HG03439 (cell line): Measurements from ENCODE around the gene FARP1.
A peak's percentile ranks its signal among the peaks of the same experiment; 100 is the strongest.

ENCODE experiments used
- ATAC-seq: cut with Tn5 transposase; IDR thresholded peaks from one replicate; pipeline ENCODE4 v1.9.1; 2021; ENCODE audit warnings: mild to moderate bottlenecking, moderate library complexity; ENCODE audit not compliant: unreplicated experiment

FARP1 gene

DNA sequence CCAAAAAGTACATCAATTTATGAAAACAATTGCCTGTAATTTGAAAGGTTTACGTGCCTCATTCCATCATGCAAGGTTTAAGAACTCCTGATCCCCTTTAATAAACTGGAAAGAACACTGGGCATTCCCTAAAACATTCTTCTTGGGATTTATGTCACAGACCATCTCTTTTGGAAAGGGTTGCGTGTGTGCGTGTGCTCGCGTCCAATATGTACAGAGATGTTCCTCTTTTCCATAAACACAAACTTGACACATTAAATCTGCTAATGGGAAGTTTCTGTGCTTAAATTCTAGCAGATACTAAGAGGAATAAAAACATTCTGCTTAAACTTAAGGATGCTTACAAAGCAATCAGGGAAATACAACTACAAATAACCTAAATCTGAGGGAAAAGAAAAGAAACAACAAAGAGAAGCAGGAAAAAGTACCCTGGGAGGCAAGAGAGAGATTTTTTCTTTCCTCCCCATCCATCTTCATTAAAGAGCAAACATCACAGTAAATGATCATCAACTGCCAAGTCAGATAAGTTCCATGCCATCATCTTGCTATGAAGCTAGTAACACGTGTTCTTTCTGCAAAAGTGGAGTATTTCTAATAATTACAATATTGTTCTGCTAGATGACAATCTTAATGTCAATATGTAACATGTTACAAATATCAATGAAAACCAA is 350.3 kb downstream of the FARP1 start:
- ATAC-seq, result no peak

DNA sequence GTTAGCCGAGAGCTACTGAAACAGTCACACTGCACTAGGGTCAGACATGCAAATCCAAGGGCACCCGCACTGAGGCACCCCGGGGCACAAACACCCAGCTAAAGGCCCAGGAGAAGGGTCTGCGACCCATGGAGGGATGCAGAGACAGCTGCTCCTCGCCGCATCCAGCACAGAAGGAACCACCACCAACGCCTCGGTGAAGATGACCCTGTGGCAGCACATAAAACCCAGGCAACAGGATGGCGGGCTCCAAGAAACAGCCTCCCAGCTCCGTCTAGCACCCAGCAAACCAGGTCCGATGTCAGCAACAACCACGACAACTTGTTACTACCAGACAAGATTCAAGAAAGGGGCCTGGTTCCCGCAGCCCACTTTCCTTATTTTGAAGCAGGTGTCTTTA is 351.9 kb downstream of the FARP1 start:
- no peak for ATAC-seq

DNA sequence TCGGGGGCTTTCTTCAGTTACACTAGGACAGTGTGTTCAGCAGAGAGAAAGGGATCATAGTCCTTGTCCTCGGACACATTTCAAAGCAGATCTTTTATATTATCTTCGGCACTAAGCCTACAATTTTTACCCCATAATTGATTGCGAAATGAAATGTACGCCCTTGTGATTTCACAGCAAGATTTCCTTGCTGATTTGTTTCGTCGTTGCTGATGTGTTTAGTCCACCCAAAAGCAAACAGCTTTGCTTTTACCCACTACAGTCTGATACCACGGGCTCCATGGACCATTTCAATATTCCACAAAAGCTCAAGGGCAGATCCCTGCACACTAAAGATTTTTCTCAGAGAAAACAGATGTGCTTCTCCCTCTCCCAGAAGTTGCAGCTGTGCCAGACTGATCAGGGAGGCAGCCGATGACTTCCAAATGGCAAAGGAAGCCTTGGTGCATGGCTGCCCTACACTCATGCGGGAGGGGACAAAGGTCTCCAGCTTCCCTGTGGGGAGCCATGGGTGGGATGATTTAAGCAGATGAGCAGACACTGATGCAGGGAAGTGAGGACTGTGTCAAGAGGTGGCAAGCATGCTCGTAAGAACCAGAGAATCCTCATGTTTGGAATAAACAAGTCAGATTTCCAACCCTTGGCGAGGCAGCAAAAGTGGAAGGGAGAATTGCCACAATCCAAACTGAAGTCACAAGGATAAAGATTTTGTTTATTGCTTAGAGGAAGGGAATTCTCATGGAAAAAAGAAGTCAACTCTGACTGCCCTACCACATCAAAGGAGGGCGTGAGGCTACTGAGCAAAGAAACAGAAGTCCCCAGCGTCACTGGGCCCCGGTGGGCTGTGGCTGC is 353.0 kb downstream of the FARP1 start:
- ATAC-seq, result no peak

DNA sequence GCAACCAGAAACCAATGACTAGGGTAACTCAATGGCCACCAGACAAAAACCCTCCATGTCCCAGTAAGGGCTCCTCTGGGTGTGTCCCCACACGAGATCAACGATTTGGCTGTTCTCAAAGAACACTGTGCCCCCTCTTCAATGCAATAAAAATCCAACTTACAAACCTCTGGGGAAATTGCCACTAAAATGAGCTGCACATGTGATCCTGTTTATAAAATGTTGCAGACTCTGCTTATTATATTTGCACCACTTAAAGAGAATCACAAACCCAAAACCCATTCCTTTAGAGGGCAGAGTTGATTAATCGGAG is 353.5 kb downstream of the FARP1 start:
- no peak for ATAC-seq

DNA sequence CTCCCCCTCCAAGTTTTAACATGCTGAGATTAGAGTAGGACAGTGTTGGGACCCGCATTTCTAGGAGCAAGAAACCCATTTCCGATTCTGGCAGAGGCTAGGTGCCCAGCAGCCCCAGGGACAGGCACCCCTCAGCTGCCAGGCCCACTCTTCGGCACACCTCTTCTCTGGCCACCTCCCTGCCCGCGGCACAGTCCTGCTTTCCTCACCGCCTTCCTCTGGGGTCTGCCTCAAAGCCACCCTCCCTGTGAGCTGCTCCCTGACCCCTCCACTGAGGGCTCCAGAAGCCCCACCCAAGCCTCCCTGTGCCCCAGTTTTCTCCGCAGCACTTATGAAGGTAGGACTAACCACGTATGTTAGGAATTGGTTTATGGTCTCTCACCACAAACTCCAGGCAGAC is 354.1 kb downstream of the FARP1 start:
- no peak for ATAC-seq

DNA sequence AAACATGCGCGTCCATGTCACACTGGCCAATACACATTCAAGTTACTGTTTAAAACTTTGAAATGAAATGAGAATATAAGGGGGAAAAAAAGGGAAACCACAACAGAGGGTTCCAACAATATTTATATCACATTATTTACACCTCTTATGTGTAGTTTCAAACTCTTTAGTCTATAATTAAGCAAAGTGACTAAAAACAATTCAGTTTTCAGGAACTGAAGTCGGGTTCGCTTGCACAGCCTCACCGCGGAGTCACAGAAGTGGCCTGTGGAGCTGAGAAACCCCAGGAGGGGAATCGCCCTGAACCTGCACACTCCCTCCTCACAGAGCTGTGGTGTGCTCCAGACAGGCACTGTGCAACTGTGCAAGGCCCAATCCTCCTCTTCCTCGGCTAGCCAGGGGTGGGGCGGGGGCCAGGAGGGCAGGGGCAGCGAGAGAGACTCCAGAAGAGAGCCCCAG is 358.1 kb downstream of the FARP1 start:
- ATAC-seq, result peak; percentile 77

DNA sequence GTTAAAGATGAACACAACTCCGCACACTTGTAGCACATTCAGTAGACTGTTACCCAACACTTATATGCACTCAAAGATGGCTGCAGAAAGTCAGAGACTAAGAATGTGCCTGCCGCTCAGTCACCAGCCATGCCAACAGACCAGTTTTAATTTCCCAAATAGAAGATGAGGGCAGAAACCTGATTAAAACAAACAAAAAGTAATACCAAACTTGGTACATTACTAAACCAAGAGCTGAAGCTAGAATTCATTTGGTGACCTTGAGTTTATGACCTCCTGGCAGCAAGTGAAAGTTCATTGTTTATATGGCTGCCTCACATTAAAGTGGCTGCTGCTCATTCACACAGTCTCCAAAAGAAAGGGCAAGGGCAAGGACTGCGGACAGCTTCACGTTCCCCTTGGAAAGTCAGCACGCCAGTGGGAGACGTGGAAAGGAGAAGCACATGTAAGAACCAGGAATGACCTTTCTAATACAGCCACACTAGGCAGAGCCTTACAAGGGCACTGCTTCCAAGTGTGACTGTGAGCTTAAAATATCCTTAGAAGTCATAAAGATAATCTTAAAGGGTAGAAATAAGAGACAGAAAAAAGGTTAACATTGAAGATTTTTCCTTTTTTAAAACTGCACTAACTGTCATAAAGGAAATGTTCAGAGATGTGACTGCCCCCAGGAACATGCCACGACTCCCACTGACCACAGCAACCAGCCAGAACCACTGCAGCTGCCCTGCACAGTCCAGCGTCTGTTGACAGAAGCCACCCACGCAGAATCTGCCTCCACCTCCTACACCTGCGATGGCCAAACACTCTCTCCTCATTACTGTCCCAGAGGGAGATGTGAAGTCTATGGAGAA is 360.5 kb downstream of the FARP1 start:
- no peak for ATAC-seq

DNA sequence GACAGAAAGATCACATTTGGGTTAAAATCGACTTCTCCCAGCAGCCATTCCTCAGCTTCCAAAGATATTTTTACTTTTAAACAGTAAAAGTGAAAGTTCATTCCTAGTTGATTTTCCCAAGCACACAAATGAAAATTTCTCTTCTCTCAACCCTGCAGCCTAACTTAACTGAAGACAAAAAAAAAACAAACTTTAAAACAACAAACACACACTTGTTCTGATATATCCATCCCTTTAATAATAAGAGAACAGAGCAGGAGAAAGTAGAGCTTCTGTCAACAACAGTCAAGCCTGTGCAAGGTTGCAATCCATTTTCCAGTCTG is 361.1 kb downstream of the FARP1 start:
- no peak for ATAC-seq

DNA sequence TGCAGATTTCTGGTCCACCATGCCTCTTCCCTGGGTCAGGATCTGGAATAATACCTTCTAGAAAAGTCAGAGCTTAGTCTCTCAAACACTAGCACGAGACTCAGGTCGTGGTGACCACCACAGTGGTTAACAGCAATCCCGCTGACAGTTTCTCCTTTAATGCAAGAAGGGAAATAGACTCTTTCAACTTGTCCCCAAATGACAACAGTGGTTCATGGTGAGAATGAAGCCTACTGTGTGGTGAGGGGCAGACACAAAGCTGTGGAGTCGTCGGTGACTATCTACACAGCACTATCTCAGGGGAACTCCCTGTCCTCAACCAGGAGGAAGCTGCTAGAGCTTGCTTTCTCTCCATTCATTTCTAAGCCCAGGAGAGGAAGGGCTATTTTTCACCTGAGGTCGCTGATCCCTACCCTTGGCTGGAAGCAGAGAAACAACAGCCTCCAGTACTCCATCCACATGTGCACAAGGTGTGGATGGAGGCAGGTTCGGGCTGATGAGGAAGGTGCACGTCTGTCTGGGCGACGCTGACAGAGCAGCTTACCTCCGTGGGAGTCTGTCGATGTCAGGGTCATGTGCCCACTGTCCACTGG is 361.6 kb downstream of the FARP1 start:
- peak; percentile 30 for ATAC-seq
